Activated T-cell treated with anti-CD3 and anti-CD28 coated beads for 24 hours (primary cell): Measurements from ENCODE around the gene KLK3.
"Not testable (repeated sequence)": the region's sequence is repeated elsewhere in the genome, so short reads cannot be mapped to it uniquely, and the experiment has no call there.

ENCODE experiments used
- DNase-seq: peaks from one replicate; pipeline ENCODE4 v3.0.0-alpha.2; 2020; ENCODE audit warnings: low read depth

KLK3 gene

GRCh38 chr19:50861496-50862286 lies 7.0 kb downstream of the KLK3 start:
- DNase-seq = no peak

GRCh38 chr19:50869479-50869878 lies 14.8 kb downstream of the KLK3 start:
- no peak for DNase-seq

GRCh38 chr19:50870417-50871089 lies 15.8 kb downstream of the KLK3 start:
- no peak for DNase-seq

- DNase-seq = no peak
These were observed 18.3 kb downstream of the KLK3 start, which contains the start of gene KLK2 for GRCh38 chr19:50873056-50873455. TSS of gene KLK2 (plus strand) at chr19:50873439. CDS start at chr19:50873474, 35 bp downstream.

- no peak for DNase-seq
These were observed 19.5 kb downstream of the KLK3 start for GRCh38 chr19:50874211-50874610.

GRCh38 chr19:50875795-50876422 lies 21.2 kb downstream of the KLK3 start:
- DNase-seq = no peak

GRCh38 chr19:50876456-50876855 lies 21.7 kb downstream of the KLK3 start:
- DNase-seq = no peak

GRCh38 chr19:50877338-50877737 lies 22.6 kb downstream of the KLK3 start:
- DNase-seq = no peak

- no peak for DNase-seq
These were observed 24.1 kb downstream of the KLK3 start for GRCh38 chr19:50878851-50879250.

- no peak for DNase-seq
These were observed 25.5 kb downstream of the KLK3 start for GRCh38 chr19:50880241-50880640.

- DNase-seq = no peak
These were observed 27.5 kb downstream of the KLK3 start for GRCh38 chr19:50882188-50882587.

- DNase-seq = no peak
These were observed 34.9 kb downstream of the KLK3 start for GRCh38 chr19:50889638-50890037.

- no peak for DNase-seq
These were observed 35.9 kb downstream of the KLK3 start for GRCh38 chr19:50890422-50891252.

GRCh38 chr19:50891253-50891625 lies 36.5 kb downstream of the KLK3 start:
- DNase-seq = no peak

GRCh38 chr19:50893047-50893736 lies 38.5 kb downstream of the KLK3 start:
- no peak for DNase-seq

- DNase-seq = no peak
These were observed 40.0 kb downstream of the KLK3 start for GRCh38 chr19:50894478-50895356.

- DNase-seq = not testable (repeated sequence)
These were observed 41.4 kb downstream of the KLK3 start for GRCh38 chr19:50896089-50896590.

GRCh38 chr19:50896591-50897190 lies 42.0 kb downstream of the KLK3 start:
- no peak for DNase-seq

GRCh38 chr19:50897191-50897607 lies 42.5 kb downstream of the KLK3 start:
- no peak for DNase-seq

- DNase-seq = no peak
These were observed 42.9 kb downstream of the KLK3 start for GRCh38 chr19:50897612-50898011.
